KOPT-K1 (cell line): ENCODE results near the gene DNAJC16.
"Not testable (repeated sequence)": the region's sequence is repeated elsewhere in the genome, so short reads cannot be mapped to it uniquely, and the experiment has no call there.

Experiments
- H3K27ac ChIP-seq: fragments of 200-600 bp; sonication (generic); 2 replicates; pipeline ENCODE4 v1.5.1; 2016; ENCODE audit warnings: antibody characterized with exemption, mild to moderate bottlenecking, low read depth, low read length; ENCODE audit not compliant: poor library complexity, severe bottlenecking
- H3K36me3 ChIP-seq: fragments of 200-600 bp; sonication (generic); 2 replicates; pipeline ENCODE4 v1.5.1; 2017; ENCODE audit warnings: antibody characterized with exemption, mild to moderate bottlenecking, low read length, moderate library complexity; ENCODE audit not compliant: insufficient read depth
- H3K9me3 ChIP-seq: fragments of 200-600 bp; sonication (generic); 2 replicates; pipeline ENCODE4 v1.5.1; 2017; ENCODE audit warnings: antibody characterized with exemption, low read length, mild to moderate bottlenecking; ENCODE audit not compliant: insufficient read depth, poor library complexity, severe bottlenecking

DNAJC16 gene

GRCh38 chr1:15575549-15576150, 49.0 kb downstream of the DNAJC16 start:
- no peak overlapping the region for H3K27ac ChIP-seq
- no peaks in the 10 kb centered on the region for H3K36me3 ChIP-seq
- H3K9me3 ChIP-seq = no peaks in the 10 kb centered on the region

- H3K27ac ChIP-seq = no peak overlapping the region
- no peaks in the 10 kb centered on the region for H3K9me3 ChIP-seq
- H3K36me3 ChIP-seq = no peaks in the 10 kb centered on the region
These were observed 51.0 kb downstream of the DNAJC16 start for GRCh38 chr1:15577691-15578090.

GRCh38 chr1:15578921-15579682, 52.5 kb downstream of the DNAJC16 start:
- H3K36me3 ChIP-seq = no peaks in the 10 kb centered on the region
- H3K9me3 ChIP-seq = no peaks in the 10 kb centered on the region
- no peak overlapping the region for H3K27ac ChIP-seq

GRCh38 chr1:15579683-15580047, 53.0 kb downstream of the DNAJC16 start:
- H3K9me3 ChIP-seq = no peaks in the 10 kb centered on the region
- H3K27ac ChIP-seq = no peak overlapping the region
- no peaks in the 10 kb centered on the region for H3K36me3 ChIP-seq

- H3K36me3 ChIP-seq = no peaks in the 10 kb centered on the region
- no peak overlapping the region for H3K27ac ChIP-seq
- no peaks in the 10 kb centered on the region for H3K9me3 ChIP-seq
These were observed 56.5 kb downstream of the DNAJC16 start for GRCh38 chr1:15583016-15583706.

GRCh38 chr1:15584489-15585363, 58.1 kb downstream of the DNAJC16 start, which contains the start of gene AGMAT:
Gene AGMAT (minus strand): TSS chr1:15585051. CDS start chr1:15584967, 84 bp downstream.
- no peaks in the 10 kb centered on the region for H3K36me3 ChIP-seq
- no peaks in the 10 kb centered on the region for H3K9me3 ChIP-seq
- no peak within 1 kb of the TSS for H3K27ac ChIP-seq

GRCh38 chr1:15592285-15592684, 65.6 kb downstream of the DNAJC16 start:
- no peaks in the 10 kb centered on the region for H3K9me3 ChIP-seq
- no peaks in the 10 kb centered on the region for H3K36me3 ChIP-seq
- H3K27ac ChIP-seq = no peak overlapping the region

GRCh38 chr1:15595809-15596617, 69.4 kb downstream of the DNAJC16 start:
- no peak overlapping the region for H3K27ac ChIP-seq
- no peaks in the 10 kb centered on the region for H3K9me3 ChIP-seq

GRCh38 chr1:15598436-15598835, 71.8 kb downstream of the DNAJC16 start:
- Histone ChIP-seq H3K27ac (no peak overlapping the region), H3K9me3 (no peaks in the 10 kb centered on the region), H3K36me3 (no peaks in the 10 kb centered on the region)

More at GRCh38 chr1:15595809-15596617, 69.4 kb downstream of the DNAJC16 start:
- H3K36me3 ChIP-seq = no peaks in the 10 kb centered on the region

- H3K27ac ChIP-seq = no peak overlapping the region
- no peaks in the 10 kb centered on the region for H3K36me3 ChIP-seq
- H3K9me3 ChIP-seq = no peaks in the 10 kb centered on the region
These were observed 76.7 kb downstream of the DNAJC16 start for GRCh38 chr1:15603050-15603965.

GRCh38 chr1:15603966-15604282, 77.3 kb downstream of the DNAJC16 start:
- not testable (repeated sequence) for H3K9me3 ChIP-seq, H3K36me3 ChIP-seq, H3K27ac ChIP-seq

GRCh38 chr1:15604400-15604799, 77.8 kb downstream of the DNAJC16 start:
- H3K36me3 ChIP-seq, H3K27ac ChIP-seq, H3K9me3 ChIP-seq: not testable (repeated sequence)
